ENCODE results near the gene EGF.

Gene EGF

GRCh38 chr4:109969919-109970318 is 57.2 kb downstream of the EGF start:
- Mint-ChIP-seq H3K27me3 (ENCODE audit: low read depth, poor library complexity) (peaks cover 4% of the 10 kb centered on the region), H3K4me1 (peaks cover 5% of the 10 kb centered on the region), H3K36me3 (ENCODE audit: low read depth) (no peaks in the 10 kb centered on the region), H3K27ac (no peak overlapping the region), H3K4me3 (no peak overlapping the region), H3K9me3 (no peaks in the 10 kb centered on the region)
- TF ChIP-seq, protein P1, sequence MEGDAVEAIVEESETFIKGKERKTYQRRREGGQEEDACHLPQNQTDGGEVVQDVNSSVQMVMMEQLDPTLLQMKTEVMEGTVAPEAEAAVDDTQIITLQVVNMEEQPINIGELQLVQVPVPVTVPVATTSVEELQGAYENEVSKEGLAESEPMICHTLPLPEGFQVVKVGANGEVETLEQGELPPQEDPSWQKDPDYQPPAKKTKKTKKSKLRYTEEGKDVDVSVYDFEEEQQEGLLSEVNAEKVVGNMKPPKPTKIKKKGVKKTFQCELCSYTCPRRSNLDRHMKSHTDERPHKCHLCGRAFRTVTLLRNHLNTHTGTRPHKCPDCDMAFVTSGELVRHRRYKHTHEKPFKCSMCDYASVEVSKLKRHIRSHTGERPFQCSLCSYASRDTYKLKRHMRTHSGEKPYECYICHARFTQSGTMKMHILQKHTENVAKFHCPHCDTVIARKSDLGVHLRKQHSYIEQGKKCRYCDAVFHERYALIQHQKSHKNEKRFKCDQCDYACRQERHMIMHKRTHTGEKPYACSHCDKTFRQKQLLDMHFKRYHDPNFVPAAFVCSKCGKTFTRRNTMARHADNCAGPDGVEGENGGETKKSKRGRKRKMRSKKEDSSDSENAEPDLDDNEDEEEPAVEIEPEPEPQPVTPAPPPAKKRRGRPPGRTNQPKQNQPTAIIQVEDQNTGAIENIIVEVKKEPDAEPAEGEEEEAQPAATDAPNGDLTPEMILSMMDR (IDR thresholded peaks at IDR 0.05): no peak
- DNase-seq: no peak

- no peak for DNase-seq
- TF ChIP-seq, protein P1 (IDR thresholded peaks at IDR 0.05): no peak
- Mint-ChIP-seq H3K36me3 (ENCODE audit: low read depth) (no peaks in the 10 kb centered on the region), H3K27me3 (ENCODE audit: low read depth, poor library complexity) (peaks cover 4% of the 10 kb centered on the region), H3K4me3 (no peak overlapping the region), H3K9me3 (no peaks in the 10 kb centered on the region), H3K27ac (no peak overlapping the region), H3K4me1 (peaks cover 5% of the 10 kb centered on the region)
Measured at GRCh38 chr4:109972786-109973528, 60.3 kb downstream of the EGF start.

GRCh38 chr4:109973529-109973905 is 60.8 kb downstream of the EGF start:
- Mint-ChIP-seq H3K4me3 (no peak overlapping the region), H3K36me3 (ENCODE audit: low read depth) (no peaks in the 10 kb centered on the region), H3K4me1 (peaks cover 5% of the 10 kb centered on the region), H3K27ac (no peak overlapping the region), H3K27me3 (ENCODE audit: low read depth, poor library complexity) (peaks cover 4% of the 10 kb centered on the region), H3K9me3 (no peaks in the 10 kb centered on the region)
- no peak for DNase-seq
- TF ChIP-seq, protein P1 (IDR thresholded peaks at IDR 0.05): no peak

DNA sequence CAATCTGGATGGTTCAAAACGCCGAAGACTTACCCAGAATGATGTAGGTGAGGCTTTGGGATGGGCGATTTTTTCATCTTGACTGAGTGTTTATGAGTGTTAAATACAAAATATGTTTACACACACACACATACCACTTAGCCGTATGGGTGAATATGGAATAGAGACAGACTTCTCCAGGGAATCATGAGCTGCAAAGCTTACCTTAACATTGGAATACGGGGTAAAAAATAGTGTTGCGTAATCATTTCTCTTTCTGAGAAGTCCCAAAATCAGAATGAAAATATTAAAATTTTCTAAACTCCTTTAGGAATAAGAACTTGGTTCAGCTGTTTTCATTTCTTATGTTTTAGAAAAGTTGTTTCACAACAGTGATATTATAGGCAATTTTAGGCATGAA is 63.5 kb downstream of the EGF start:
- Mint-ChIP-seq H3K4me1 (peaks cover 5% of the 10 kb centered on the region), H3K4me3 (no peak overlapping the region)

GRCh38 chr4:109977854-109978501 is 65.3 kb downstream of the EGF start:
- TF ChIP-seq, protein P1 (IDR thresholded peaks at IDR 0.05): peak; percentile 62
- Mint-ChIP-seq H3K36me3 (ENCODE audit: low read depth) (no peaks in the 10 kb centered on the region), H3K9me3 (no peaks in the 10 kb centered on the region), H3K4me3 (no peak overlapping the region), H3K27ac (no peak overlapping the region), H3K4me1 (peaks cover 5% of the 10 kb centered on the region), H3K27me3 (ENCODE audit: low read depth, poor library complexity) (no peaks in the 10 kb centered on the region)
- no peak for DNase-seq

More for the DNA sequence above, 63.5 kb downstream of the EGF start:
- peaks cover 4% of the 10 kb centered on the region for H3K27me3 Mint-ChIP-seq (ENCODE audit: low read depth, poor library complexity)
- TF ChIP-seq, protein P1 (IDR thresholded peaks at IDR 0.05): no peak
- H3K36me3 Mint-ChIP-seq (ENCODE audit: low read depth): no peaks in the 10 kb centered on the region
- no peak for DNase-seq
- H3K27ac Mint-ChIP-seq: no peak overlapping the region
- H3K9me3 Mint-ChIP-seq: no peaks in the 10 kb centered on the region
